Mucosa of descending colon (tissue), 3 donors: ENCODE results near the gene WDR1. TPM values are rescaled to one million over a fixed set of nuclear protein-coding genes. Genes with fewer than 3 reads are reported as not detected.

ENCODE experiments used
- ATAC-seq: fragments of 200-7000 bp; cut with Tn5 transposase; one replicate; pipeline ENCODE4 v1.9.1; 2020; ENCODE audit warnings: mild to moderate bottlenecking, moderate library complexity
- DNase-seq, 3 donors: peaks; one replicate each; pipeline ENCODE4 v3.0.0-alpha.2; 2020
- H3K36me3 ChIP-seq: fragments of 200-600 bp; one replicate; pipeline ENCODE4 v1.8.0; 2021; ENCODE audit warnings: low read depth, mild to moderate bottlenecking
- H3K4me1 ChIP-seq: fragments of 200-600 bp; one replicate; pipeline ENCODE4 v1.8.0; 2021; ENCODE audit warnings: low read depth, mild to moderate bottlenecking
- H3K4me3 ChIP-seq: fragments of 200-600 bp; one replicate; pipeline ENCODE4 v1.8.0; 2021; ENCODE audit warnings: mild to moderate bottlenecking
- H3K9me3 ChIP-seq: fragments of 200-600 bp; one replicate; pipeline ENCODE4 v1.8.0; 2021; ENCODE audit warnings: mild to moderate bottlenecking
- CTCF ChIP-seq: fragments of 200-600 bp; IDR thresholded peaks from one replicate; pipeline ENCODE4 v1.8.0; 2022; ENCODE audit warnings: antibody characterized with exemption, mild to moderate bottlenecking
- intact Hi-C, 2 donors: fragments of 100-400 bp; cut with DNase I in 1 of 2; cut with micrococcal nuclease in 1 of 2; formaldehyde crosslinking; loops; one replicate each; pipeline versions ENCODE4 v1.11.0 to v1.11.1; 2022; cut with DNase I, micrococcal nuclease
- total RNA-seq, 3 donors: library from RNA; stranded (reverse); fragmentation: NEBNext Ultra II Directional in 2 of 3; extraction: Animal tissue kit (Norgen Biotek cat#: 25700) in 2 of 3; gene quantifications; one replicate each; pipeline versions ENCODE4 v1.2.1 to v1.2.4, GENCODE V29; 2021 to 2023
- donor health status: DM: no; HTN: no; CAD: no; lungs with moderate emphysema.
- donor health status: DM: no; HTN: no; CAD: no.
- donor health status: DM: no; HTN: yes; CAD: no.

Gene WDR1
- total RNA-seq, 3 donors from 2014 or later = 366 to 467 (median 380) TPM

GRCh38 chr4:10097906-10098779 is 18.5 kb downstream of the WDR1 start:
- DNase-seq (no peak), ATAC-seq (no peak)
- H3K4me1 ChIP-seq = peaks cover 29% of the 10 kb centered on the region
- no peak for TF ChIP-seq CTCF
- no peak overlapping the region for H3K4me3 ChIP-seq
- no peaks in the 10 kb centered on the region for H3K36me3 ChIP-seq
- no peaks in the 10 kb centered on the region for H3K9me3 ChIP-seq
- intact Hi-C loops = no loop called here

- DNase-seq = no peak
- intact Hi-C loops = no loop called here
- no peak overlapping the region for H3K4me3 ChIP-seq
- H3K36me3 ChIP-seq = no peaks in the 10 kb centered on the region
- peaks cover 39% of the 10 kb centered on the region for H3K4me1 ChIP-seq
- TF ChIP-seq CTCF = no peak
- ATAC-seq = no peak
- no peaks in the 10 kb centered on the region for H3K9me3 ChIP-seq
These were observed 19.6 kb downstream of the WDR1 start for GRCh38 chr4:10096978-10097335.

GRCh38 chr4:10096201-10096977 is 20.2 kb downstream of the WDR1 start:
- H3K36me3 ChIP-seq = no peaks in the 10 kb centered on the region
- H3K9me3 ChIP-seq = no peaks in the 10 kb centered on the region
- DNase-seq (peak; percentile 64 to 83 (median 64)), ATAC-seq (peak; percentile 69)
- H3K4me3 ChIP-seq = no peak overlapping the region
- peaks cover 44% of the 10 kb centered on the region for H3K4me1 ChIP-seq
- intact Hi-C loops = no loop called here
- no peak for TF ChIP-seq CTCF

- intact Hi-C loops = no loop called here
- no peak for TF ChIP-seq CTCF
- ATAC-seq (no peak), DNase-seq (peak in 2 of 3 donors; percentile 29 to 65)
- H3K9me3 ChIP-seq = no peaks in the 10 kb centered on the region
- H3K36me3 ChIP-seq = no peaks in the 10 kb centered on the region
- no peak overlapping the region for H3K4me3 ChIP-seq
- H3K4me1 ChIP-seq = peaks cover 47% of the 10 kb centered on the region
These were observed 21.2 kb downstream of the WDR1 start for GRCh38 chr4:10095296-10095991.

GRCh38 chr4:10094841-10095240 is 21.8 kb downstream of the WDR1 start:
- intact Hi-C loops = no loop called here
- DNase-seq (peak in 2 of 3 donors; percentile 29 to 55), ATAC-seq (no peak)
- Histone ChIP-seq H3K4me3 (no peak overlapping the region), H3K4me1 (peaks cover 53% of the 10 kb centered on the region), H3K9me3 (no peaks in the 10 kb centered on the region), H3K36me3 (no peaks in the 10 kb centered on the region)
- TF ChIP-seq CTCF = no peak
